DND-41 (cell line): ENCODE results near the gene KCTD6.

Source experiments
- ATAC-seq: fragments of 200-7000 bp; cut with Tn5 transposase; 3 replicates; pipeline ENCODE4 v1.9.1; 2021; ENCODE audit warnings: low read depth; ENCODE audit not compliant: insufficient read depth
- DNase-seq: peaks from one replicate; pipeline ENCODE4 v3.0.0-alpha.2; 2020
- H2AFZ ChIP-seq: 2 replicates; pipeline ENCODE4 v1.6.0; 2012; ENCODE audit warnings: low read depth, low read length
- H3K27ac ChIP-seq: 2 replicates; pipeline ENCODE4 v1.5.1; 2012; ENCODE audit warnings: low read length, inconsistent platforms
- H3K27me3 ChIP-seq: fragments of 200-600 bp; sonication (generic); 2 replicates; pipeline ENCODE4 v1.6.0; 2012; ENCODE audit warnings: low read length, mild to moderate bottlenecking, inconsistent platforms; ENCODE audit not compliant: insufficient read depth, poor library complexity
- H3K36me3 ChIP-seq: 2 replicates; pipeline ENCODE4 v1.5.1; 2012; ENCODE audit warnings: low read length, inconsistent platforms; ENCODE audit not compliant: insufficient read depth
- H3K4me1 ChIP-seq: 2 replicates; pipeline ENCODE4 v1.5.1; 2012; ENCODE audit warnings: mild to moderate bottlenecking, low read length; ENCODE audit not compliant: insufficient read depth
- H3K4me2 ChIP-seq: 2 replicates; pipeline ENCODE4 v1.6.0; 2012; ENCODE audit warnings: mild to moderate bottlenecking, moderate library complexity, low read length, inconsistent platforms; ENCODE audit not compliant: insufficient read depth
- H3K4me3 ChIP-seq, 2 experiments: fragments of 200-600 bp in 1 of 2; shearing (Covaris generic) in 1 of 2; 2 replicates each; pipeline ENCODE4 v1.5.1; 2012 to 2016; ENCODE audit warnings: inconsistent platforms in 2 of 2, low read length in 2 of 2, mild to moderate bottlenecking in 2 of 2, low read depth in 1 of 2, moderate library complexity in 1 of 2
- H3K79me2 ChIP-seq: 2 replicates; pipeline ENCODE4 v1.6.0; 2012; ENCODE audit warnings: low read length, inconsistent platforms; ENCODE audit not compliant: insufficient read depth
- H3K9ac ChIP-seq: 2 replicates; pipeline ENCODE4 v1.6.0; 2012; ENCODE audit warnings: low read depth, mild to moderate bottlenecking, inconsistent platforms, low read length, moderate library complexity
- H3K9me3 ChIP-seq: 2 replicates; pipeline ENCODE4 v1.5.1; 2012; ENCODE audit warnings: low read length, moderate library complexity, mild to moderate bottlenecking, inconsistent platforms; ENCODE audit not compliant: insufficient read depth, severe bottlenecking
- H4K20me1 ChIP-seq: 2 replicates; pipeline ENCODE4 v1.6.0; 2012; ENCODE audit warnings: low read length; ENCODE audit not compliant: insufficient read depth
- EZH2 ChIP-seq: IDR thresholded peaks from 3 replicates; pipeline ENCODE4 v1.6.1; 2012; ENCODE audit warnings: borderline replicate concordance, low read depth, mild to moderate bottlenecking, moderate library complexity, low read length, inconsistent platforms; ENCODE audit not compliant: severe bottlenecking
- TF ChIP-seq, protein P1 (sequence below): IDR thresholded peaks from 2 replicates; pipeline ENCODE4 v1.5.1; 2012; ENCODE audit warnings: borderline replicate concordance, low read length, moderate library complexity, mild to moderate bottlenecking; ENCODE audit not compliant: poor library complexity, severe bottlenecking; ENCODE audit errors: extremely low read depth

The KCTD6 gene

DNA sequence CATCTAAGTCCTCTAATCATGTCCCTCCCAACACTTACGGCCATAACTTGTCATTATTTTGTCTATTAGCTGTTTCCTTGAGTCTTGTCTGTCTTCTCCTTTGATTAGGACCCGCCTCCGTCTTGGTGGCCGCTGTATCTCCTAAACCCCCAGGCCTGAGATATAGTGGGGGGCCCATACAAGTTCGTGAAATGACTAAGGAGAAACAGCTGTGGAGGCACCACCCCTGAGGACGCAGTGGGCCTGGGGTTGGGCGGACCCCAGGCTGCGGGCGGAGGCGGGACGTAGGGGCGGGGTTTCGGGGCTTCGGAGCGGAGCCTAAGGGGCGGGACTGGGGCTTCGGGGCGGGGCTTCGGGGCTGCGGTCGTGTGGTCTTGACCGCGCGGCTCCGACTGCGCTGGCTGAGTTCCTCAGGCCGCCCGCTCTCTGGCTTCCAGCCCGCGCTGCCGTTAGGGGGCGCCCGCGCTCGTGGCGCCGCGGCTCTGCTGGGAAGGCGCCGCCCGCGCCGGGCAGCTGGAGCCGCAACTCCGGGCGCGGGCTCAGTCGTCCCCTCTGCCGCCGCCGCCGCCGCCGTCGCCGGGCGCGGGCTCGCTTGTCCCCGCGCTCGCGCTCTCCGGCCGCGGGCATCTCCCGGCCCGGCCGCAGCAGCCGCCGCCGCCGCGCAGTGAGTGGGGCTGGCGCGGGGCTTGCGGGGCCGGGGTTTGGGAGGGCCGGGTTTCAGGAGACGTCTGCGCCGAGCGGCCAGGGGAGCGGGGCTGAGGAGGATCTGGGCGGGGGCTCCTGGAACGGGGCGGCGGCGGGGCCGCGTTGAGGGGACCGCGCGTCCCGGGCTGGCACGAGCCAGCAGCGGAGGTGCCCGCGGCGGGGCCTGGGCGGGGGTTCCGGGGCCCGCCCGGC, at the start of gene KCTD6:
Gene KCTD6 (plus strand): TSS at position 591 of the 897 bp plus-strand sequence. CDS start 6,660 bp downstream, outside the sequence.
- Histone ChIP-seq H3K36me3 (no peaks in the 10 kb centered on the region; the same call in 1 of the 2 replicates), H3K4me2 (peak within 1 kb of the TSS; percentile 91), H3K27ac (peak within 1 kb of the TSS; percentile 64; the same call in 1 of the 2 replicates), H3K9ac (peak within 1 kb of the TSS; percentile 79), H3K27me3 (peaks cover 31% of the 10 kb centered on the region), H3K9me3 (no peaks in the 10 kb centered on the region), H4K20me1 (peaks cover 22% of the 10 kb centered on the region), H2AFZ (peak within 1 kb of the TSS; percentile 85), H3K4me1 (peaks cover 40% of the 10 kb centered on the region), H3K79me2 (peaks cover 42% of the 10 kb centered on the region), H3K4me3 (peak within 1 kb of the TSS; percentile 65 to 76)
- DNase-seq = peak; percentile 88
- ATAC-seq = peak; percentile 90
- TF ChIP-seq, protein P1, sequence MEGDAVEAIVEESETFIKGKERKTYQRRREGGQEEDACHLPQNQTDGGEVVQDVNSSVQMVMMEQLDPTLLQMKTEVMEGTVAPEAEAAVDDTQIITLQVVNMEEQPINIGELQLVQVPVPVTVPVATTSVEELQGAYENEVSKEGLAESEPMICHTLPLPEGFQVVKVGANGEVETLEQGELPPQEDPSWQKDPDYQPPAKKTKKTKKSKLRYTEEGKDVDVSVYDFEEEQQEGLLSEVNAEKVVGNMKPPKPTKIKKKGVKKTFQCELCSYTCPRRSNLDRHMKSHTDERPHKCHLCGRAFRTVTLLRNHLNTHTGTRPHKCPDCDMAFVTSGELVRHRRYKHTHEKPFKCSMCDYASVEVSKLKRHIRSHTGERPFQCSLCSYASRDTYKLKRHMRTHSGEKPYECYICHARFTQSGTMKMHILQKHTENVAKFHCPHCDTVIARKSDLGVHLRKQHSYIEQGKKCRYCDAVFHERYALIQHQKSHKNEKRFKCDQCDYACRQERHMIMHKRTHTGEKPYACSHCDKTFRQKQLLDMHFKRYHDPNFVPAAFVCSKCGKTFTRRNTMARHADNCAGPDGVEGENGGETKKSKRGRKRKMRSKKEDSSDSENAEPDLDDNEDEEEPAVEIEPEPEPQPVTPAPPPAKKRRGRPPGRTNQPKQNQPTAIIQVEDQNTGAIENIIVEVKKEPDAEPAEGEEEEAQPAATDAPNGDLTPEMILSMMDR = peak; percentile 79
- no peak for TF ChIP-seq EZH2

DNA sequence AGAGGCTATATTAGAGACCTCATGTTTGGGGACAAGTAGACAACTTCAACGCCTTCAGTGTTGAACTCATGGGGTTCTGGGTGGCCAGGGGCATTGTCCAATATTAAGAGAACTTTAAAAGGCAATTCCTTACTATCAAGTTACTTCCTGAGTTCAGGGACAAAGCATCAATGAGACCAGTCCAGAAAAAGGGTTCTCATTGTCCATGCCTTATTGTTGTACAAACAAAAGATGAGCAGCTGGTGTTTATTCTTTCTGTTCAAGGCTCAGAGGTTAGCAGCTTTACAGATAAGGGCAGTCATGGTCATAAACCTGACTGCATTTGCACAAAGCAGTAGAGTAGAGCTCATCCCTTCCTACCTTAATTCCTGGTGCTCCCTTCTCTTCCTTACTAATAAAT, 39.7 kb upstream of the KCTD6 start:
- no peak for DNase-seq

GRCh38 chr3:58459160-58459559, 32.7 kb upstream of the KCTD6 start:
- no peaks in the 10 kb centered on the region for H3K36me3 ChIP-seq

More for the DNA sequence above, 39.7 kb upstream of the KCTD6 start:
- Histone ChIP-seq H4K20me1 (no peaks in the 10 kb centered on the region), H3K9me3 (peaks cover 9% of the 10 kb centered on the region), H3K4me1 (no peaks in the 10 kb centered on the region), H2AFZ (no peak overlapping the region), H3K36me3 (no peaks in the 10 kb centered on the region), H3K79me2 (no peaks in the 10 kb centered on the region), H3K27me3 (no peaks in the 10 kb centered on the region), H3K9ac (no peak overlapping the region), H3K27ac (no peak overlapping the region), H3K4me2 (no peak overlapping the region), H3K4me3 (no peak overlapping the region)
- ATAC-seq = no peak
- TF ChIP-seq, protein P1 = no peak
- TF ChIP-seq EZH2 = no peak

More at GRCh38 chr3:58459160-58459559, 32.7 kb upstream of the KCTD6 start:
- Histone ChIP-seq H3K27ac (no peak overlapping the region), H3K4me3 (no peak overlapping the region), H3K9me3 (peaks cover 3% of the 10 kb centered on the region), H3K79me2 (no peaks in the 10 kb centered on the region), H2AFZ (no peak overlapping the region), H3K9ac (no peak overlapping the region), H4K20me1 (no peaks in the 10 kb centered on the region), H3K4me1 (peaks cover 7% of the 10 kb centered on the region; the same call in 1 of the 2 replicates), H3K27me3 (no peaks in the 10 kb centered on the region), H3K4me2 (no peak overlapping the region)
- DNase-seq (no peak), ATAC-seq (no peak)
- TF ChIP-seq, protein P1 = no peak
- no peak for TF ChIP-seq EZH2
